SK-N-SH (cell line): Measurements from ENCODE around the gene FKBP8. TPM values are rescaled to one million over a fixed set of nuclear protein-coding genes. Genes with fewer than 3 reads are reported as not detected.

Experiments used
- CTCF ChIA-PET: fragments of 300-600, 350-600 bp; formaldehyde crosslinking; extraction: SDS; loops from one replicate; lab custom pipeline; 2021; lab: Yijun Ruan, JAX
- POLR2A ChIA-PET: fragments of 350-600 bp; sonication (Branson Sonifier 250); formaldehyde crosslinking; extraction: SDS; loops from one replicate; lab custom pipeline; 2020; ENCODE audit warnings: antibody characterized with exemption, inconsistent platforms; lab: Yijun Ruan, JAX
- DNase-seq: peaks from one replicate; pipeline ENCODE4 v3.0.0; 2012
- H2AFZ ChIP-seq: fragments of 200-600 bp; sonication (generic); 2 replicates; pipeline ENCODE4 v1.8.1; 2016; ENCODE audit warnings: antibody characterized with exemption, mild to moderate bottlenecking, low read depth
- H3F3A ChIP-seq: fragments of 200-600 bp; sonication (generic); replicated peaks from 2 replicates; pipeline ENCODE3; 2016; ENCODE audit warnings: antibody characterized with exemption, mild to moderate bottlenecking; ENCODE audit not compliant: insufficient read depth
- H3K27ac ChIP-seq, 2 experiments: fragments of 200-500 bp in 1 of 2; fragments of 200-600 bp in 1 of 2; sonication (Bioruptor generic) in 1 of 2; sonication (generic), shearing (Covaris generic) in 1 of 2; 2 replicates each; pipeline versions ENCODE4 v1.5.1 to v1.6.1; 2014 to 2016; ENCODE audit warnings: low read depth in 2 of 2, inconsistent platforms in 1 of 2, low read length in 1 of 2, mild to moderate bottlenecking in 1 of 2, mixed read lengths in 1 of 2
- H3K27me3 ChIP-seq: fragments of 200-600 bp; sonication (generic), shearing (Covaris generic); 2 replicates; pipeline ENCODE4 v1.6.1; 2016; ENCODE audit warnings: mixed run types; ENCODE audit not compliant: insufficient read depth
- H3K36me3 ChIP-seq, 2 experiments: fragments of 200-500 bp in 1 of 2; fragments of 200-600 bp in 1 of 2; sonication (Bioruptor generic) in 1 of 2; sonication (generic) in 1 of 2; replicated peaks in 1 of 2; 2 replicates each; pipeline versions ENCODE3 to v1.5.1; 2014 to 2016; ENCODE audit warnings: low read length in 1 of 2, mild to moderate bottlenecking in 1 of 2; ENCODE audit not compliant: insufficient read depth in 2 of 2, control insufficient read depth in 1 of 2
- H3K4me1 ChIP-seq, 2 experiments: fragments of 200-500 bp in 1 of 2; fragments of 200-600 bp in 1 of 2; sonication (Bioruptor generic) in 1 of 2; sonication (generic), shearing (Covaris generic) in 1 of 2; 2 replicates each; pipeline versions ENCODE4 v1.5.1 to v1.6.1; 2014 to 2016; ENCODE audit warnings: low read depth in 1 of 2, low read length in 1 of 2, mixed run types in 1 of 2; ENCODE audit not compliant: insufficient read depth in 2 of 2, control insufficient read depth in 1 of 2
- H3K4me2 ChIP-seq: fragments of 200-600 bp; sonication (generic), shearing (Covaris generic); 2 replicates; pipeline ENCODE4 v1.6.1; 2017; ENCODE audit warnings: mixed run types
- H3K4me3 ChIP-seq, 2 experiments: fragments of 200-500 bp in 1 of 2; fragments of 200-600 bp in 1 of 2; sonication (Bioruptor generic) in 1 of 2; sonication (generic), shearing (Covaris generic) in 1 of 2; 2 replicates each; pipeline versions ENCODE4 v1.5.1 to v1.8.1; 2014 to 2016; ENCODE audit warnings: low read depth in 2 of 2, inconsistent platforms in 1 of 2, low read length in 1 of 2, mild to moderate bottlenecking in 1 of 2, mixed read lengths in 1 of 2, moderate library complexity in 1 of 2
- H3K79me2 ChIP-seq: fragments of 200-600 bp; sonication (generic); 2 replicates; pipeline ENCODE4 v1.8.1; 2017; ENCODE audit warnings: mild to moderate bottlenecking; ENCODE audit not compliant: insufficient read depth
- H3K9ac ChIP-seq: fragments of 200-600 bp; sonication (generic); 2 replicates; pipeline ENCODE4 v1.6.1; 2017; ENCODE audit warnings: mixed run types
- H3K9me2 ChIP-seq: fragments of 200-600 bp; sonication (generic); 2 replicates; pipeline ENCODE4 v1.6.1; 2017; ENCODE audit warnings: mixed run types
- H3K9me3 ChIP-seq: fragments of 200-600 bp; sonication (generic); 2 replicates; pipeline ENCODE4 v1.6.1; 2017; ENCODE audit warnings: mixed run types, mild to moderate bottlenecking, moderate library complexity
- H4K20me1 ChIP-seq: fragments of 200-600 bp; sonication (generic); 2 replicates; pipeline ENCODE4 v1.6.1; 2017; ENCODE audit warnings: mild to moderate bottlenecking, mixed run types; ENCODE audit not compliant: insufficient read depth
- ELF1 ChIP-seq: IDR thresholded peaks from 2 replicates; pipeline ENCODE4 v1.4.0; 2012
- EP300 ChIP-seq, 2 experiments: IDR thresholded peaks; 2 replicates each; pipeline versions ENCODE4 v1.4.0 to v1.6.1; 2012; ENCODE audit warnings: borderline replicate concordance in 1 of 2, low read depth in 1 of 2, low read length in 1 of 2
- EZH2phosphoT487 ChIP-seq: fragments of 200-600 bp; sonication (generic); IDR thresholded peaks from 2 replicates; pipeline ENCODE4 v1.6.1; 2017; ENCODE audit warnings: low read depth, mixed run types, mild to moderate bottlenecking, antibody characterized with exemption, moderate library complexity, borderline replicate concordance
- FOSL2 ChIP-seq: IDR thresholded peaks from 2 replicates; pipeline ENCODE4 v1.4.0; 2012; ENCODE audit warnings: low read depth, mild to moderate bottlenecking, moderate library complexity, borderline replicate concordance
- FOXJ3 ChIP-seq: sonication (generic); formaldehyde crosslinking; IDR thresholded peaks from 2 replicates; pipeline ENCODE4 v1.5.1; 2020; ENCODE audit warnings: mild to moderate bottlenecking, missing genetic modification reagents
- GATA2 ChIP-seq: sonication (generic); formaldehyde crosslinking; IDR thresholded peaks from 2 replicates; pipeline ENCODE4 v1.5.0; 2020; ENCODE audit warnings: mild to moderate bottlenecking, missing genetic modification reagents
- JUND ChIP-seq: IDR thresholded peaks from 2 replicates; pipeline ENCODE4 v1.4.0; 2012
- MXI1 ChIP-seq: IDR thresholded peaks from 2 replicates; pipeline ENCODE4 v1.6.1; 2012; ENCODE audit warnings: mild to moderate bottlenecking, low read depth, low read length, improper control_type of control experiment
- NFIC ChIP-seq: IDR thresholded peaks from 2 replicates; pipeline ENCODE4 v1.4.0; 2012; ENCODE audit warnings: borderline replicate concordance
- PBX3 ChIP-seq: IDR thresholded peaks from 2 replicates; pipeline ENCODE4; 2012
- POLR2AphosphoS5 ChIP-seq: IDR thresholded peaks from 2 replicates; pipeline ENCODE4 v1.6.1; 2012; ENCODE audit warnings: low read depth, low read length
- RCOR1 ChIP-seq: fragments of 150-350 bp; IDR thresholded peaks from 2 replicates; pipeline ENCODE4 v1.6.1; 2017; ENCODE audit warnings: antibody characterized with exemption, low read length
- REST ChIP-seq: IDR thresholded peaks from 2 replicates; pipeline ENCODE4 v1.6.1; 2012; ENCODE audit warnings: mild to moderate bottlenecking, low read depth, low read length, moderate library complexity
- RFX5 ChIP-seq: IDR thresholded peaks from 2 replicates; pipeline ENCODE4 v1.6.1; 2012; ENCODE audit warnings: mild to moderate bottlenecking, improper control_type of control experiment, low read length
- RXRA ChIP-seq: IDR thresholded peaks from 2 replicates; pipeline ENCODE4 v1.4.0; 2012; ENCODE audit warnings: low read depth, mild to moderate bottlenecking, borderline replicate concordance
- SIN3A ChIP-seq: IDR thresholded peaks from 2 replicates; pipeline ENCODE4 v1.6.1; 2012; ENCODE audit warnings: low read depth, mild to moderate bottlenecking, low read length, moderate library complexity, borderline replicate concordance
- TAF1 ChIP-seq: IDR thresholded peaks from 2 replicates; pipeline ENCODE4 v1.6.1; 2012; ENCODE audit warnings: low read depth, mild to moderate bottlenecking, low read length, moderate library complexity, borderline replicate concordance
- TEAD4 ChIP-seq: IDR thresholded peaks from 2 replicates; pipeline ENCODE4 v1.4.0; 2012; ENCODE audit warnings: mild to moderate bottlenecking, borderline replicate concordance; ENCODE audit not compliant: insufficient read depth
- USF1 ChIP-seq: IDR thresholded peaks from 2 replicates; pipeline ENCODE4 v1.4.0; 2012; ENCODE audit warnings: low read depth, borderline replicate concordance
- USF2 ChIP-seq: fragments of 150-350 bp; IDR thresholded peaks from 2 replicates; pipeline ENCODE4 v1.6.1; 2017; ENCODE audit warnings: antibody characterized with exemption, low read length, low read depth, borderline replicate concordance
- WGBS: methylation state at CpG from one replicate; pipeline ENCODE4 v1.1.6; 2017; ENCODE audit warnings: low lambda C conversion rate; 5-methylcytosine and 5-hydroxymethylcytosine counted together
- polyA plus RNA-seq, 3 experiments: library from polyadenylated mRNA; depleted of rRNA; stranded (reverse); fragments of >200 nt; gene quantifications; 2 replicates each; pipeline ENCODE4 v1.2.3, GENCODE V29; 2012

FKBP8 gene
- polyA plus RNA-seq, 1 of the 3 experiments (the other 2 are of a cell fraction), result 273 TPM

GRCh38 chr19:18500799-18501198 lies 42.6 kb downstream of the FKBP8 start:
- ChIA-PET CTCF (interaction anchor here (0.8 to 2.5 kb wide), 6 partner anchors 9 to 365 kb away, joined by 3 to 12 read pairs (median 3); partner anchors contain the start of gene ELL), POLR2A (no interaction called here)
- no peak for DNase-seq
- 93% methylated on average over 9 of the region's 11 CpGs for WGBS
- no peaks in the 10 kb centered on the region for H3K9me3 ChIP-seq
- H4K20me1 ChIP-seq, result peaks cover 100% of the 10 kb centered on the region
- no peak overlapping the region for H3K4me3 ChIP-seq
- no peak overlapping the region for H3K27ac ChIP-seq
- no peaks in the 10 kb centered on the region for H3K36me3 ChIP-seq
- TF ChIP-seq RFX5 (no peak), RXRA (no peak), ELF1 (no peak), PBX3 (no peak), USF1 (no peak), TAF1 (no peak), NFIC (no peak), EP300 (IDR thresholded peaks at IDR 0.05; ENCODE audit: borderline replicate concordance in 1 of 2, low read depth in 1 of 2, low read length in 1 of 2) (no peak), POLR2AphosphoS5 (no peak), USF2 (no peak), JUND (no peak), EZH2phosphoT487 (no peak), FOSL2 (no peak), RCOR1 (no peak), SIN3A (no peak), TEAD4 (no peak), GATA2 (no peak), MXI1 (no peak), REST (no peak), FOXJ3 (CRISPR knock-in tag) (no peak)
- H2AFZ ChIP-seq, result no peak overlapping the region
- H3F3A ChIP-seq, result peaks cover 4% of the 10 kb centered on the region
- no peaks in the 10 kb centered on the region for H3K9me2 ChIP-seq
- H3K79me2 ChIP-seq, result peaks cover 98% of the 10 kb centered on the region
- H3K27me3 ChIP-seq, result no peaks in the 10 kb centered on the region
- no peak overlapping the region for H3K9ac ChIP-seq
- no peak overlapping the region for H3K4me2 ChIP-seq
- peaks cover 10 to 58% of the 10 kb centered on the region in 2 experiments; a peak in 2 of 4 replicates for H3K4me1 ChIP-seq
